BE2C (cell line): ENCODE results near the gene CIDEC.

ENCODE experiments used
- DNase-seq: peaks from one replicate; pipeline ENCODE4 v3.0.0-alpha.2; 2020
- H3K27me3 ChIP-seq: fragments of 250-450 bp; sonication (Bioruptor Pico); 2 replicates; pipeline ENCODE4 v1.5.1; 2020; ENCODE audit warnings: mild to moderate bottlenecking
- H3K36me3 ChIP-seq: fragments of 250-450 bp; sonication (Bioruptor Pico); 2 replicates; pipeline ENCODE4 v1.5.1; 2020; ENCODE audit warnings: mild to moderate bottlenecking
- H3K4me1 ChIP-seq: fragments of 250-450 bp; sonication (Bioruptor Pico); 2 replicates; pipeline ENCODE4 v1.5.1; 2020
- H3K4me3 ChIP-seq: 2 replicates; pipeline ENCODE4 v1.5.1; 2011; ENCODE audit warnings: low read depth, low read length
- H3K9me3 ChIP-seq: fragments of 250-450 bp; sonication (Bioruptor Pico); 2 replicates; pipeline ENCODE4 v1.5.1; 2020
- CTCF ChIP-seq: IDR thresholded peaks from 2 replicates; pipeline ENCODE4 v1.5.1; 2012; ENCODE audit warnings: mild to moderate bottlenecking, low read depth, low read length

Gene CIDEC

GRCh38 chr3:9843715-9844438 lies 36.2 kb downstream of the CIDEC start, which contains the start of gene RPUSD3:
Gene RPUSD3 (minus strand): TSS chr3:9844008. CDS start chr3:9843990, 18 bp downstream.
- DNase-seq = peak; percentile 89
- H3K4me1 ChIP-seq = no peaks in the 10 kb centered on the region

GRCh38 chr3:9841015-9841414 lies 39.0 kb downstream of the CIDEC start:
- DNase-seq = no peak
- no peak for TF ChIP-seq CTCF
- Histone ChIP-seq H3K4me1 (no peaks in the 10 kb centered on the region), H3K9me3 (no peaks in the 10 kb centered on the region), H3K4me3 (no peak overlapping the region), H3K36me3 (no peaks in the 10 kb centered on the region), H3K27me3 (no peaks in the 10 kb centered on the region)

More at GRCh38 chr3:9843715-9844438, 36.2 kb downstream of the CIDEC start, which contains the start of gene RPUSD3:
- H3K9me3 ChIP-seq = no peaks in the 10 kb centered on the region
- H3K4me3 ChIP-seq = peak within 1 kb of the TSS; percentile 81
- no peak for TF ChIP-seq CTCF
- H3K36me3 ChIP-seq = no peaks in the 10 kb centered on the region
- no peaks in the 10 kb centered on the region for H3K27me3 ChIP-seq

- Histone ChIP-seq H3K27me3 (no peaks in the 10 kb centered on the region), H3K4me1 (no peaks in the 10 kb centered on the region), H3K9me3 (no peaks in the 10 kb centered on the region), H3K36me3 (no peaks in the 10 kb centered on the region), H3K4me3 (no peak overlapping the region)
- TF ChIP-seq CTCF = no peak
- no peak for DNase-seq
Measured at GRCh38 chr3:9838856-9839255, 41.2 kb downstream of the CIDEC start.

GRCh38 chr3:9837701-9838582 lies 42.1 kb downstream of the CIDEC start:
- Histone ChIP-seq H3K9me3 (no peaks in the 10 kb centered on the region), H3K4me3 (no peak overlapping the region), H3K27me3 (no peaks in the 10 kb centered on the region), H3K36me3 (no peaks in the 10 kb centered on the region), H3K4me1 (no peaks in the 10 kb centered on the region)
- no peak for DNase-seq
- no peak for TF ChIP-seq CTCF

GRCh38 chr3:9834520-9835380 lies 45.3 kb downstream of the CIDEC start:
- TF ChIP-seq CTCF = no peak
- no peak overlapping the region for H3K4me3 ChIP-seq
- no peak for DNase-seq
- no peaks in the 10 kb centered on the region for H3K27me3 ChIP-seq
- H3K9me3 ChIP-seq = no peaks in the 10 kb centered on the region
- no peaks in the 10 kb centered on the region for H3K36me3 ChIP-seq
- H3K4me1 ChIP-seq = no peaks in the 10 kb centered on the region
